Liver (tissue), 9 donors: ENCODE results near the gene THSD4. TPM values are rescaled to one million over a fixed set of nuclear protein-coding genes. Genes with fewer than 3 reads are reported as not detected.

Source experiments
- DNase-seq: peaks from one replicate; pipeline ENCODE4 v3.0.0-alpha.2; 2017; ENCODE audit warnings: low spot score
- H3K27ac ChIP-seq, 2 donors: one replicate each; pipeline ENCODE4 v1.7.0; 2013; ENCODE audit warnings: inconsistent platforms in 2 of 2, low read length in 2 of 2, control low read depth in 1 of 2, low read depth in 1 of 2, mild to moderate bottlenecking in 1 of 2
- H3K27me3 ChIP-seq, 4 donors: one replicate each; pipeline versions ENCODE4 v1.6.1 to v1.7.0; 2013; ENCODE audit warnings: low read length in 3 of 4, inconsistent platforms in 1 of 4, mild to moderate bottlenecking in 1 of 4, moderate library complexity in 1 of 4; ENCODE audit not compliant: control insufficient read depth in 4 of 4, insufficient read depth in 4 of 4
- H3K36me3 ChIP-seq, 4 donors: one replicate each; pipeline versions ENCODE4 v1.6.1 to v1.7.0; 2013; ENCODE audit warnings: low read length in 3 of 4, mild to moderate bottlenecking in 3 of 4, low read depth in 1 of 4, moderate library complexity in 1 of 4; ENCODE audit not compliant: control insufficient read depth in 4 of 4, insufficient read depth in 3 of 4
- H3K4me1 ChIP-seq, 4 donors: one replicate each; pipeline versions ENCODE4 v1.6.1 to v1.7.0; 2013; ENCODE audit warnings: low read length in 3 of 4, mild to moderate bottlenecking in 3 of 4, moderate library complexity in 1 of 4; ENCODE audit not compliant: control insufficient read depth in 4 of 4, insufficient read depth in 4 of 4
- H3K4me3 ChIP-seq, 3 donors: one replicate each; pipeline versions ENCODE4 v1.6.1 to v1.7.0; 2013; ENCODE audit warnings: low read length in 3 of 3, control low read depth in 1 of 3, low read depth in 1 of 3, mild to moderate bottlenecking in 1 of 3
- H3K9ac ChIP-seq, 2 donors: one replicate each; pipeline ENCODE4 v1.7.0; 2013; ENCODE audit warnings: low read length in 2 of 2, mild to moderate bottlenecking in 2 of 2, moderate library complexity in 2 of 2, control low read depth in 1 of 2, low read depth in 1 of 2
- H3K9me3 ChIP-seq, 4 donors: one replicate each; pipeline versions ENCODE4 v1.6.1 to v1.7.0; 2013; ENCODE audit warnings: low read length in 3 of 4; ENCODE audit not compliant: control insufficient read depth in 4 of 4
- EGR1 ChIP-seq, 2 donors: IDR thresholded peaks; 2 replicates each; pipeline ENCODE4 v1.6.1; 2016 to 2018; ENCODE audit warnings: antibody characterized with exemption in 2 of 2, low read depth in 2 of 2
- FOXA1 ChIP-seq: IDR thresholded peaks from 2 replicates; pipeline ENCODE4 v1.6.1; 2016; ENCODE audit warnings: antibody characterized with exemption
- FOXA2 ChIP-seq: IDR thresholded peaks from 2 replicates; pipeline ENCODE4 v1.6.1; 2016; ENCODE audit warnings: antibody characterized with exemption
- GABPA ChIP-seq, 2 donors: IDR thresholded peaks in 1 of 2; conservative IDR thresholded peaks in 1 of 2; 2 replicates each; pipeline ENCODE4 v1.6.1; 2016; ENCODE audit warnings: antibody characterized with exemption in 2 of 2, mild to moderate bottlenecking in 1 of 2, moderate library complexity in 1 of 2
- HNF4A ChIP-seq, 2 donors: conservative IDR thresholded peaks; 2 replicates each; pipeline ENCODE4 v1.6.1; 2016; ENCODE audit warnings: antibody characterized with exemption in 2 of 2, mild to moderate bottlenecking in 2 of 2
- HNF4G ChIP-seq: IDR thresholded peaks from 2 replicates; pipeline ENCODE4 v1.6.1; 2016; ENCODE audit warnings: antibody characterized with exemption
- JUND ChIP-seq, 2 donors: IDR thresholded peaks; 2 replicates each; pipeline ENCODE4 v1.6.1; 2016; ENCODE audit warnings: antibody characterized with exemption in 2 of 2
- NR2F2 ChIP-seq: IDR thresholded peaks from 2 replicates; pipeline ENCODE4 v1.6.1; 2016; ENCODE audit warnings: antibody characterized with exemption
- RAD21 ChIP-seq, 2 donors: IDR thresholded peaks; 2 replicates each; pipeline ENCODE4 v1.6.1; 2016; ENCODE audit warnings: antibody characterized with exemption in 2 of 2, mild to moderate bottlenecking in 2 of 2
- RXRA ChIP-seq, 2 donors: IDR thresholded peaks; 2 replicates each; pipeline ENCODE4 v1.6.1; 2017 to 2018; ENCODE audit warnings: antibody characterized with exemption in 2 of 2, mild to moderate bottlenecking in 1 of 2
- SP1 ChIP-seq: IDR thresholded peaks from 2 replicates; pipeline ENCODE4 v1.6.1; 2018; ENCODE audit warnings: antibody characterized with exemption, mild to moderate bottlenecking
- TAF1 ChIP-seq: conservative IDR thresholded peaks from 2 replicates; pipeline ENCODE4 v1.6.1; 2016; ENCODE audit warnings: antibody characterized with exemption, mild to moderate bottlenecking
- YY1 ChIP-seq: IDR thresholded peaks from 2 replicates; pipeline ENCODE4 v1.6.1; 2016; ENCODE audit warnings: antibody characterized with exemption, mild to moderate bottlenecking
- WGBS: extraction: QIAGEN DNeasy Blood & Tissue Kit; methylation state at CpG from one replicate; pipeline ENCODE4 v1.1.7; 2013; 5-methylcytosine and 5-hydroxymethylcytosine counted together
- polyA plus RNA-seq, 2 donors: library from polyadenylated mRNA; stranded (reverse) in 1 of 2; unstranded in 1 of 2; fragments of 200-250 nt in 1 of 2; fragments of >200 nt in 1 of 2; fragmentation: Nextera tagmentation in 1 of 2; extraction: Ambion mirVana in 1 of 2; gene quantifications; one replicate each; pipeline versions ENCODE4 v1.2.1 to v1.2.3, GENCODE V29; 2013 to 2015
- total RNA-seq, 2 donors: library from RNA; depleted of rRNA; stranded (reverse); fragments of >200 nt; gene quantifications; one replicate each; pipeline ENCODE4 v1.2.3, GENCODE V29; 2014
- TF ChIP-seq, protein P1 (sequence below): fragments of 150-350 bp; IDR thresholded peaks from 2 replicates; pipeline ENCODE4 v1.5.1; 2017; ENCODE audit warnings: improper control_type of control experiment, low read depth, low read length; ENCODE audit not compliant: missing input control
- TF ChIP-seq, protein P2 (sequence below): IDR thresholded peaks from 2 replicates; pipeline ENCODE4 v1.6.1; 2016; ENCODE audit warnings: antibody characterized with exemption
- TF ChIP-seq, protein P3 (sequence below): IDR thresholded peaks from 2 replicates; pipeline ENCODE4 v1.6.1; 2016; ENCODE audit warnings: antibody characterized with exemption
- TF ChIP-seq, protein P4 (sequence below): IDR thresholded peaks from 2 replicates; pipeline ENCODE4 v1.6.1; 2016; ENCODE audit warnings: antibody characterized with exemption, mild to moderate bottlenecking
- TF ChIP-seq, protein P5 (sequence below): IDR thresholded peaks from 2 replicates; pipeline ENCODE4 v1.6.1; 2016; ENCODE audit warnings: antibody characterized with exemption
- donor health status: healthy.
- donor health status: healthy.
- donor health status: healthy.
- donor health status: healthy.
- donor health status: healthy.

The THSD4 gene
- total and polyA plus RNA-seq, 4 donors, result 0.23 to 11.5 (median 1.9) TPM

DNA sequence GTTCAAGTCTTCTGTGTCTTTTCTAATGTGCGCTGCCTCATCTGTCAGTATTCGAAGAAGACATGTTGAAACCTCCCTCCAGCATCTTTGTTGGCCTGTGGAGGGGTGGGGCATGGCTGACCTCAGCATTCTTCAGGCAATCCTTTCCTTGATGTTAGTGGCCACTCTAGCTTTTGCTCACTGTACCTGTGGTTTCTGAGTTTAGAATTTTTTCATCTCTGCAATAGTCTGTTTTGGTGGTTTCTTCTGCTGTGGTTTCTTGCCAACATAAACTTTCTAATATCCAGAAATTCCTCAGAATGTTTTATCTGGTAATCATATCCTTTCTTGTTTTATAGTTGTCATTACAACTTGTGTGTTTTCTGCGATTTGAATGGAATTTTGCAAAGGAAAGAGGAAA lies 443.8 kb downstream of the THSD4 start:
- Histone ChIP-seq H3K27me3 (no peaks in the 10 kb centered on the region), H3K36me3 (no peaks in the 10 kb centered on the region), H3K27ac (no peak overlapping the region), H3K9ac (no peak overlapping the region), H3K4me1 (no peaks in the 10 kb centered on the region), H3K9me3 (no peaks in the 10 kb centered on the region), H3K4me3 (no peak overlapping the region)
- DNase-seq, result no peak
- WGBS, result 97% methylated on average over 3 of the region's 3 CpGs
- TF ChIP-seq TAF1 (no peak), RAD21 (IDR thresholded peaks at IDR 0.05) (no peak), GABPA (IDR thresholded peaks at IDR 0.05 in 1 of 2, conservative IDR thresholded peaks at IDR 0.05 in 1 of 2) (no peak), HNF4G (no peak), SP1 (no peak), FOXA2 (no peak), NR2F2 (no peak)
- TF ChIP-seq, protein P1, sequence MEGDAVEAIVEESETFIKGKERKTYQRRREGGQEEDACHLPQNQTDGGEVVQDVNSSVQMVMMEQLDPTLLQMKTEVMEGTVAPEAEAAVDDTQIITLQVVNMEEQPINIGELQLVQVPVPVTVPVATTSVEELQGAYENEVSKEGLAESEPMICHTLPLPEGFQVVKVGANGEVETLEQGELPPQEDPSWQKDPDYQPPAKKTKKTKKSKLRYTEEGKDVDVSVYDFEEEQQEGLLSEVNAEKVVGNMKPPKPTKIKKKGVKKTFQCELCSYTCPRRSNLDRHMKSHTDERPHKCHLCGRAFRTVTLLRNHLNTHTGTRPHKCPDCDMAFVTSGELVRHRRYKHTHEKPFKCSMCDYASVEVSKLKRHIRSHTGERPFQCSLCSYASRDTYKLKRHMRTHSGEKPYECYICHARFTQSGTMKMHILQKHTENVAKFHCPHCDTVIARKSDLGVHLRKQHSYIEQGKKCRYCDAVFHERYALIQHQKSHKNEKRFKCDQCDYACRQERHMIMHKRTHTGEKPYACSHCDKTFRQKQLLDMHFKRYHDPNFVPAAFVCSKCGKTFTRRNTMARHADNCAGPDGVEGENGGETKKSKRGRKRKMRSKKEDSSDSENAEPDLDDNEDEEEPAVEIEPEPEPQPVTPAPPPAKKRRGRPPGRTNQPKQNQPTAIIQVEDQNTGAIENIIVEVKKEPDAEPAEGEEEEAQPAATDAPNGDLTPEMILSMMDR, result no peak
- TF ChIP-seq, protein P2, sequence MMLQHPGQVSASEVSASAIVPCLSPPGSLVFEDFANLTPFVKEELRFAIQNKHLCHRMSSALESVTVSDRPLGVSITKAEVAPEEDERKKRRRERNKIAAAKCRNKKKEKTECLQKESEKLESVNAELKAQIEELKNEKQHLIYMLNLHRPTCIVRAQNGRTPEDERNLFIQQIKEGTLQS, result no peak
- TF ChIP-seq, protein P3, sequence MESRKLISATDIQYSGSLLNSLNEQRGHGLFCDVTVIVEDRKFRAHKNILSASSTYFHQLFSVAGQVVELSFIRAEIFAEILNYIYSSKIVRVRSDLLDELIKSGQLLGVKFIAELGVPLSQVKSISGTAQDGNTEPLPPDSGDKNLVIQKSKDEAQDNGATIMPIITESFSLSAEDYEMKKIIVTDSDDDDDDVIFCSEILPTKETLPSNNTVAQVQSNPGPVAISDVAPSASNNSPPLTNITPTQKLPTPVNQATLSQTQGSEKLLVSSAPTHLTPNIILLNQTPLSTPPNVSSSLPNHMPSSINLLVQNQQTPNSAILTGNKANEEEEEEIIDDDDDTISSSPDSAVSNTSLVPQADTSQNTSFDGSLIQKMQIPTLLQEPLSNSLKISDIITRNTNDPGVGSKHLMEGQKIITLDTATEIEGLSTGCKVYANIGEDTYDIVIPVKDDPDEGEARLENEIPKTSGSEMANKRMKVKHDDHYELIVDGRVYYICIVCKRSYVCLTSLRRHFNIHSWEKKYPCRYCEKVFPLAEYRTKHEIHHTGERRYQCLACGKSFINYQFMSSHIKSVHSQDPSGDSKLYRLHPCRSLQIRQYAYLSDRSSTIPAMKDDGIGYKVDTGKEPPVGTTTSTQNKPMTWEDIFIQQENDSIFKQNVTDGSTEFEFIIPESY, result no peak
- TF ChIP-seq, protein P4, sequence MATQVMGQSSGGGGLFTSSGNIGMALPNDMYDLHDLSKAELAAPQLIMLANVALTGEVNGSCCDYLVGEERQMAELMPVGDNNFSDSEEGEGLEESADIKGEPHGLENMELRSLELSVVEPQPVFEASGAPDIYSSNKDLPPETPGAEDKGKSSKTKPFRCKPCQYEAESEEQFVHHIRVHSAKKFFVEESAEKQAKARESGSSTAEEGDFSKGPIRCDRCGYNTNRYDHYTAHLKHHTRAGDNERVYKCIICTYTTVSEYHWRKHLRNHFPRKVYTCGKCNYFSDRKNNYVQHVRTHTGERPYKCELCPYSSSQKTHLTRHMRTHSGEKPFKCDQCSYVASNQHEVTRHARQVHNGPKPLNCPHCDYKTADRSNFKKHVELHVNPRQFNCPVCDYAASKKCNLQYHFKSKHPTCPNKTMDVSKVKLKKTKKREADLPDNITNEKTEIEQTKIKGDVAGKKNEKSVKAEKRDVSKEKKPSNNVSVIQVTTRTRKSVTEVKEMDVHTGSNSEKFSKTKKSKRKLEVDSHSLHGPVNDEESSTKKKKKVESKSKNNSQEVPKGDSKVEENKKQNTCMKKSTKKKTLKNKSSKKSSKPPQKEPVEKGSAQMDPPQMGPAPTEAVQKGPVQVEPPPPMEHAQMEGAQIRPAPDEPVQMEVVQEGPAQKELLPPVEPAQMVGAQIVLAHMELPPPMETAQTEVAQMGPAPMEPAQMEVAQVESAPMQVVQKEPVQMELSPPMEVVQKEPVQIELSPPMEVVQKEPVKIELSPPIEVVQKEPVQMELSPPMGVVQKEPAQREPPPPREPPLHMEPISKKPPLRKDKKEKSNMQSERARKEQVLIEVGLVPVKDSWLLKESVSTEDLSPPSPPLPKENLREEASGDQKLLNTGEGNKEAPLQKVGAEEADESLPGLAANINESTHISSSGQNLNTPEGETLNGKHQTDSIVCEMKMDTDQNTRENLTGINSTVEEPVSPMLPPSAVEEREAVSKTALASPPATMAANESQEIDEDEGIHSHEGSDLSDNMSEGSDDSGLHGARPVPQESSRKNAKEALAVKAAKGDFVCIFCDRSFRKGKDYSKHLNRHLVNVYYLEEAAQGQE, result no peak

DNA sequence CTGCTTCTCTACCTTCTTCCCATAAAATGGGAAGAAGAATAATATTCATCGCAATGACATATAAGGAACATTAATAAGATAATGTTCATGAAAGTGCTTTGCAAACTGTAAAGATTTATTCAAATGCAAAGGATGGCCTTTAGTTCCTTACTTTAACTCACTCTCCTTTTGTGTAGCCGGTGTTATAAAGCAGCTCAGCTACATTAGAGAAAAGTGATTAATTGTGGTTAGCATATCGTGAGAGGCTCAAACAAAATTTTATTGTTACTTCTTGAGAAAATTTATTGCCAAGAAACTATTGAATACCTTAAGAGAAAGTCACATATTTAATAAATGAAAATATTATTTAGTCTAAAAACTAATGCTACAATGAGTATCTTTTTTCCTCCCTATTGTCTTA lies 444.3 kb downstream of the THSD4 start:
- H3K4me1 ChIP-seq, result no peaks in the 10 kb centered on the region
- no peaks in the 10 kb centered on the region for H3K9me3 ChIP-seq
- no peak overlapping the region for H3K27ac ChIP-seq
- no peaks in the 10 kb centered on the region for H3K36me3 ChIP-seq
- WGBS, result 63% methylated on average over 3 of the region's 3 CpGs
- no peak for DNase-seq
- no peaks in the 10 kb centered on the region for H3K27me3 ChIP-seq
- H3K4me3 ChIP-seq, result no peak overlapping the region
- H3K9ac ChIP-seq, result no peak overlapping the region
- TF ChIP-seq JUND (IDR thresholded peaks at IDR 0.05) (no peak), RXRA (IDR thresholded peaks at IDR 0.05) (no peak), GABPA (IDR thresholded peaks at IDR 0.05 in 1 of 2, conservative IDR thresholded peaks at IDR 0.05 in 1 of 2) (no peak), EGR1 (IDR thresholded peaks at IDR 0.05; ENCODE audit: low read depth in 2 of 2) (no peak), RAD21 (IDR thresholded peaks at IDR 0.05) (no peak), FOXA1 (no peak), NR2F2 (no peak), HNF4G (no peak), SP1 (no peak), TAF1 (no peak), YY1 (no peak), HNF4A (conservative IDR thresholded peaks at IDR 0.05) (no peak)
- TF ChIP-seq, protein P3, result no peak
- TF ChIP-seq, protein P5, sequence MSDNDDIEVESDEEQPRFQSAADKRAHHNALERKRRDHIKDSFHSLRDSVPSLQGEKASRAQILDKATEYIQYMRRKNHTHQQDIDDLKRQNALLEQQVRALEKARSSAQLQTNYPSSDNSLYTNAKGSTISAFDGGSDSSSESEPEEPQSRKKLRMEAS, result no peak
- TF ChIP-seq, protein P2, result no peak
- TF ChIP-seq, protein P1, result no peak
